ENCODE data around the gene LARP4B. TPM values are rescaled to one million over a fixed set of nuclear protein-coding genes. Genes with fewer than 3 reads are reported as not detected.

The LARP4B gene
- polyA plus RNA-seq, 4 donors = 12.4 to 52.6 (median 21.2) TPM

GRCh38 chr10:841535-841934, 90.0 kb downstream of the LARP4B start:
- H3K4me3 ChIP-seq (ENCODE audit: low read depth in 1 of 3, low read length in 3 of 3) = no peak overlapping the region
- peaks cover 14 to 47% (median 20%) of the 10 kb centered on the region in 3 donors for H3K36me3 ChIP-seq (ENCODE audit: control insufficient read depth in 3 of 3, insufficient read depth in 2 of 3, low read depth in 1 of 3, low read length in 3 of 3)
- no peak overlapping the region for H3K27ac ChIP-seq (ENCODE audit: low read depth in 1 of 3, low read length in 2 of 3)
- peaks cover 0 to 12% (median 5%) of the 10 kb centered on the region in 3 donors for H3K4me1 ChIP-seq (ENCODE audit: control insufficient read depth in 3 of 3, insufficient read depth in 2 of 3, low read depth in 1 of 3, low read length in 2 of 3)
- H3K27me3 ChIP-seq (ENCODE audit: control insufficient read depth in 3 of 3, insufficient read depth in 3 of 3, low read length in 3 of 3) = no peaks in the 10 kb centered on the region
- DNase-seq = no peak
- WGBS, 3 donors = 87 to 97% (median 95%) methylated on average over 5 of the region's 5 CpGs
- H3K9me3 ChIP-seq (ENCODE audit: control insufficient read depth in 2 of 2, insufficient read depth in 1 of 2, low read depth in 1 of 2, low read length in 1 of 2) = no peaks in the 10 kb centered on the region
- FAIRE-seq = no peak

- H3K9me3 ChIP-seq (ENCODE audit: control insufficient read depth in 2 of 2, insufficient read depth in 1 of 2, low read depth in 1 of 2, low read length in 1 of 2) = no peaks in the 10 kb centered on the region
- H3K4me3 ChIP-seq (ENCODE audit: low read depth in 1 of 3, low read length in 3 of 3) = no peak overlapping the region
- H3K36me3 ChIP-seq (ENCODE audit: control insufficient read depth in 3 of 3, insufficient read depth in 2 of 3, low read depth in 1 of 3, low read length in 3 of 3) = peaks cover 12 to 53% (median 26%) of the 10 kb centered on the region in 3 donors
- 93 to 96% (median 96%) methylated on average over 9 of the region's 9 CpGs for WGBS, 3 donors
- H3K27me3 ChIP-seq (ENCODE audit: control insufficient read depth in 3 of 3, insufficient read depth in 3 of 3, low read length in 3 of 3) = no peaks in the 10 kb centered on the region
- no peak for FAIRE-seq
- H3K4me1 ChIP-seq (ENCODE audit: control insufficient read depth in 3 of 3, insufficient read depth in 2 of 3, low read depth in 1 of 3, low read length in 2 of 3) = no peaks in the 10 kb centered on the region
- no peak for DNase-seq
- H3K27ac ChIP-seq (ENCODE audit: low read depth in 1 of 3, low read length in 2 of 3) = no peak overlapping the region
These were observed 91.8 kb downstream of the LARP4B start for GRCh38 chr10:839550-840205.

GRCh38 chr10:836782-837181, 94.7 kb downstream of the LARP4B start:
- 63 to 73% (median 68%) methylated on average over 7 of the region's 7 CpGs for WGBS, 3 donors
- Histone ChIP-seq H3K27me3 (ENCODE audit: control insufficient read depth in 3 of 3, insufficient read depth in 3 of 3, low read length in 3 of 3) (no peaks in the 10 kb centered on the region), H3K4me3 (ENCODE audit: low read depth in 1 of 3, low read length in 3 of 3) (no peak overlapping the region), H3K27ac (ENCODE audit: low read depth in 1 of 3, low read length in 2 of 3) (no peak overlapping the region), H3K4me1 (ENCODE audit: control insufficient read depth in 3 of 3, insufficient read depth in 2 of 3, low read depth in 1 of 3, low read length in 2 of 3) (no peaks in the 10 kb centered on the region), H3K36me3 (ENCODE audit: control insufficient read depth in 3 of 3, insufficient read depth in 2 of 3, low read depth in 1 of 3, low read length in 3 of 3) (peaks cover 5 to 37% (median 19%) of the 10 kb centered on the region in 3 donors), H3K9me3 (ENCODE audit: control insufficient read depth in 2 of 2, insufficient read depth in 1 of 2, low read depth in 1 of 2, low read length in 1 of 2) (peaks cover 0 to 2% of the 10 kb centered on the region in 2 donors)
- DNase-seq (no peak), FAIRE-seq (no peak)

GRCh38 chr10:834493-834892, 97.0 kb downstream of the LARP4B start:
- no peaks in the 10 kb centered on the region for H3K27me3 ChIP-seq (ENCODE audit: control insufficient read depth in 3 of 3, insufficient read depth in 3 of 3, low read length in 3 of 3)
- peaks cover 0 to 28% (median 10%) of the 10 kb centered on the region in 3 donors for H3K36me3 ChIP-seq (ENCODE audit: control insufficient read depth in 3 of 3, insufficient read depth in 2 of 3, low read depth in 1 of 3, low read length in 3 of 3)
- 99% methylated on average over 5 of the region's 5 CpGs for WGBS, 3 donors
- DNase-seq (no peak), FAIRE-seq (no peak)
- peaks cover 0 to 2% of the 10 kb centered on the region in 2 donors for H3K9me3 ChIP-seq (ENCODE audit: control insufficient read depth in 2 of 2, insufficient read depth in 1 of 2, low read depth in 1 of 2, low read length in 1 of 2)
- no peak overlapping the region for H3K27ac ChIP-seq (ENCODE audit: low read depth in 1 of 3, low read length in 2 of 3)
- no peak overlapping the region for H3K4me3 ChIP-seq (ENCODE audit: low read depth in 1 of 3, low read length in 3 of 3)
- H3K4me1 ChIP-seq (ENCODE audit: control insufficient read depth in 3 of 3, insufficient read depth in 2 of 3, low read depth in 1 of 3, low read length in 2 of 3) = no peaks in the 10 kb centered on the region

GRCh38 chr10:829241-829640, 102.3 kb downstream of the LARP4B start:
- H3K4me1 ChIP-seq (ENCODE audit: control insufficient read depth in 3 of 3, insufficient read depth in 2 of 3, low read depth in 1 of 3, low read length in 2 of 3) = no peaks in the 10 kb centered on the region
- FAIRE-seq (no peak), DNase-seq (no peak)
- no peaks in the 10 kb centered on the region for H3K27me3 ChIP-seq (ENCODE audit: control insufficient read depth in 3 of 3, insufficient read depth in 3 of 3, low read length in 3 of 3)
- peaks cover 0 to 2% of the 10 kb centered on the region in 2 donors for H3K9me3 ChIP-seq (ENCODE audit: control insufficient read depth in 2 of 2, insufficient read depth in 1 of 2, low read depth in 1 of 2, low read length in 1 of 2)
- peaks cover 9 to 61% (median 24%) of the 10 kb centered on the region in 3 donors for H3K36me3 ChIP-seq (ENCODE audit: control insufficient read depth in 3 of 3, insufficient read depth in 2 of 3, low read depth in 1 of 3, low read length in 3 of 3)
- H3K27ac ChIP-seq (ENCODE audit: low read depth in 1 of 3, low read length in 2 of 3) = no peak overlapping the region
- no peak overlapping the region for H3K4me3 ChIP-seq (ENCODE audit: low read depth in 1 of 3, low read length in 3 of 3)
- WGBS, 3 donors = 96 to 97% (median 97%) methylated on average over 10 of the region's 10 CpGs

GRCh38 chr10:828191-828590, 103.3 kb downstream of the LARP4B start:
- FAIRE-seq = no peak

GRCh38 chr10:824946-825345, 106.6 kb downstream of the LARP4B start:
- Histone ChIP-seq H3K27me3 (ENCODE audit: control insufficient read depth in 3 of 3, insufficient read depth in 3 of 3, low read length in 3 of 3) (no peaks in the 10 kb centered on the region), H3K9me3 (ENCODE audit: control insufficient read depth in 2 of 2, insufficient read depth in 1 of 2, low read depth in 1 of 2, low read length in 1 of 2) (no peaks in the 10 kb centered on the region), H3K4me1 (ENCODE audit: control insufficient read depth in 3 of 3, insufficient read depth in 2 of 3, low read depth in 1 of 3, low read length in 2 of 3) (no peaks in the 10 kb centered on the region), H3K27ac (ENCODE audit: low read depth in 1 of 3, low read length in 2 of 3) (no peak overlapping the region), H3K36me3 (ENCODE audit: control insufficient read depth in 3 of 3, insufficient read depth in 2 of 3, low read depth in 1 of 3, low read length in 3 of 3) (peaks cover 15 to 85% (median 35%) of the 10 kb centered on the region in 3 donors), H3K4me3 (ENCODE audit: low read depth in 1 of 3, low read length in 3 of 3) (no peak overlapping the region)
- DNase-seq = peak in 1 of 2 donors; percentile 15
- FAIRE-seq = no peak
- WGBS, 3 donors = 48 to 87% (median 56%) methylated on average over 7 of the region's 7 CpGs

More at GRCh38 chr10:828191-828590, 103.3 kb downstream of the LARP4B start:
- Histone ChIP-seq H3K4me3 (ENCODE audit: low read depth in 1 of 3, low read length in 3 of 3) (no peak overlapping the region), H3K36me3 (ENCODE audit: control insufficient read depth in 3 of 3, insufficient read depth in 2 of 3, low read depth in 1 of 3, low read length in 3 of 3) (peaks cover 11 to 66% (median 27%) of the 10 kb centered on the region in 3 donors), H3K27ac (ENCODE audit: low read depth in 1 of 3, low read length in 2 of 3) (no peak overlapping the region), H3K27me3 (ENCODE audit: control insufficient read depth in 3 of 3, insufficient read depth in 3 of 3, low read length in 3 of 3) (no peaks in the 10 kb centered on the region), H3K4me1 (ENCODE audit: control insufficient read depth in 3 of 3, insufficient read depth in 2 of 3, low read depth in 1 of 3, low read length in 2 of 3) (no peaks in the 10 kb centered on the region), H3K9me3 (ENCODE audit: control insufficient read depth in 2 of 2, insufficient read depth in 1 of 2, low read depth in 1 of 2, low read length in 1 of 2) (peaks cover 0 to 2% of the 10 kb centered on the region in 2 donors)
- WGBS, 3 donors = 95 to 96% (median 95%) methylated on average over 9 of the region's 9 CpGs
- no peak for DNase-seq

- H3K27ac ChIP-seq (ENCODE audit: low read depth in 1 of 3, low read length in 2 of 3) = no peak overlapping the region
- no peaks in the 10 kb centered on the region for H3K4me1 ChIP-seq (ENCODE audit: control insufficient read depth in 3 of 3, insufficient read depth in 2 of 3, low read depth in 1 of 3, low read length in 2 of 3)
- H3K4me3 ChIP-seq (ENCODE audit: low read depth in 1 of 3, low read length in 3 of 3) = no peak overlapping the region
- peaks cover 15 to 89% (median 35%) of the 10 kb centered on the region in 3 donors for H3K36me3 ChIP-seq (ENCODE audit: control insufficient read depth in 3 of 3, insufficient read depth in 2 of 3, low read depth in 1 of 3, low read length in 3 of 3)
- WGBS, 3 donors = 83 to 92% (median 84%) methylated on average over 4 of the region's 4 CpGs
- H3K27me3 ChIP-seq (ENCODE audit: control insufficient read depth in 3 of 3, insufficient read depth in 3 of 3, low read length in 3 of 3) = no peaks in the 10 kb centered on the region
- DNase-seq (no peak), FAIRE-seq (no peak)
- H3K9me3 ChIP-seq (ENCODE audit: control insufficient read depth in 2 of 2, insufficient read depth in 1 of 2, low read depth in 1 of 2, low read length in 1 of 2) = no peaks in the 10 kb centered on the region
These were observed 107.0 kb downstream of the LARP4B start for GRCh38 chr10:824497-824896.
